ENCODE measurements around the gene ANKMY2. TPM values are rescaled to one million over a fixed set of nuclear protein-coding genes. Genes with fewer than 3 reads are reported as not detected.

Gene ANKMY2
- total RNA-seq, 2 experiments from 2014 or later = 3.3 to 5.1 TPM

- ChIA-PET CTCF (no interaction called here), POLR2A (no interaction called here)
Measured at GRCh38 chr7:16638282-16639280, 7.0 kb downstream of the ANKMY2 start.

GRCh38 chr7:16637379-16637778, 8.2 kb downstream of the ANKMY2 start:
- TF ChIP-seq CTCF (IDR thresholded peaks at IDR 0.05) = no peak
- H3K27me3 Mint-ChIP-seq = no peaks in the 10 kb centered on the region
- Histone ChIP-seq H3K4me3 (ENCODE audit: low read length) (no peak overlapping the region), H3K9me3 (ENCODE audit: control insufficient read depth in 1 of 2, insufficient read depth in 1 of 2, low read length in 2 of 2) (no peaks in the 10 kb centered on the region), H3K4me1 (ENCODE audit: insufficient read depth, low read length) (no peaks in the 10 kb centered on the region), H3K27me3 (ENCODE audit: control insufficient read depth in 1 of 2, insufficient read depth in 2 of 2, low read length in 2 of 2) (no peaks in the 10 kb centered on the region), H3K27ac (ENCODE audit: low read depth in 1 of 2, low read length in 2 of 2) (no peak overlapping the region), H3K36me3 (ENCODE audit: insufficient read depth, low read length) (no peaks in the 10 kb centered on the region)
- ChIA-PET POLR2A (interaction anchor here (0.6 kb wide), 1 partner anchor 359 kb away, joined by 3 read pairs; no protein-coding TSS in a partner anchor), CTCF (no interaction called here)
- peaks cover 34% of the 10 kb centered on the region for H3K36me3 Mint-ChIP-seq (ENCODE audit: low read depth)
- ATAC-seq (ENCODE audit: poor library complexity) = no peak
- no peak for DNase-seq
- peaks cover 10% of the 10 kb centered on the region for H3K4me1 Mint-ChIP-seq (ENCODE audit: low read depth)
- intact Hi-C loops (cut with DNase I, micrococcal nuclease) = no loop called here
- no peak overlapping the region for H3K4me3 Mint-ChIP-seq
- no peaks in the 10 kb centered on the region for H3K9me3 Mint-ChIP-seq
- no peak overlapping the region for H3K27ac Mint-ChIP-seq

More at GRCh38 chr7:16638282-16639280, 7.0 kb downstream of the ANKMY2 start:
- Mint-ChIP-seq H3K36me3 (ENCODE audit: low read depth) (peaks cover 32% of the 10 kb centered on the region), H3K4me3 (no peak overlapping the region), H3K27ac (no peak overlapping the region), H3K9me3 (no peaks in the 10 kb centered on the region), H3K27me3 (no peaks in the 10 kb centered on the region), H3K4me1 (ENCODE audit: low read depth) (peaks cover 20% of the 10 kb centered on the region)
- ATAC-seq (ENCODE audit: poor library complexity) = no peak
- Histone ChIP-seq H3K27me3 (ENCODE audit: control insufficient read depth in 1 of 2, insufficient read depth in 2 of 2, low read length in 2 of 2) (no peaks in the 10 kb centered on the region), H3K4me1 (ENCODE audit: insufficient read depth, low read length) (peaks cover 1% of the 10 kb centered on the region), H3K4me3 (ENCODE audit: low read length) (no peak overlapping the region), H3K9me3 (ENCODE audit: control insufficient read depth in 1 of 2, insufficient read depth in 1 of 2, low read length in 2 of 2) (no peaks in the 10 kb centered on the region), H3K27ac (ENCODE audit: low read depth in 1 of 2, low read length in 2 of 2) (no peak overlapping the region), H3K36me3 (ENCODE audit: insufficient read depth, low read length) (no peaks in the 10 kb centered on the region)
- no peak for DNase-seq
- no peak for TF ChIP-seq CTCF (IDR thresholded peaks at IDR 0.05)
- intact Hi-C loops (cut with DNase I, micrococcal nuclease) = no loop called here

- Mint-ChIP-seq H3K27ac (no peak overlapping the region), H3K4me1 (ENCODE audit: low read depth) (peaks cover 3% of the 10 kb centered on the region), H3K27me3 (no peaks in the 10 kb centered on the region), H3K36me3 (ENCODE audit: low read depth) (peaks cover 39% of the 10 kb centered on the region), H3K9me3 (no peaks in the 10 kb centered on the region), H3K4me3 (no peak overlapping the region)
- Histone ChIP-seq H3K27me3 (ENCODE audit: control insufficient read depth in 1 of 2, insufficient read depth in 2 of 2, low read length in 2 of 2) (no peaks in the 10 kb centered on the region), H3K4me3 (ENCODE audit: low read length) (no peak overlapping the region), H3K27ac (ENCODE audit: low read depth in 1 of 2, low read length in 2 of 2) (no peak overlapping the region), H3K36me3 (ENCODE audit: insufficient read depth, low read length) (no peaks in the 10 kb centered on the region), H3K4me1 (ENCODE audit: insufficient read depth, low read length) (no peaks in the 10 kb centered on the region), H3K9me3 (ENCODE audit: control insufficient read depth in 1 of 2, insufficient read depth in 1 of 2, low read length in 2 of 2) (no peaks in the 10 kb centered on the region)
- ChIA-PET CTCF (interaction anchor here (0.9 kb wide), 1 partner anchor 60 kb away, joined by 3 read pairs; no protein-coding TSS in a partner anchor), POLR2A (interaction anchor here (0.6 to 1.4 kb wide), 2 partner anchors 9 to 359 kb away, joined by 3 to 7 read pairs; partner anchors contain the start of genes ANKMY2 and BZW2)
- TF ChIP-seq CTCF (IDR thresholded peaks at IDR 0.05) = no peak
- no peak for ATAC-seq (ENCODE audit: poor library complexity)
- intact Hi-C loops (cut with DNase I, micrococcal nuclease) = no loop called here
- no peak for DNase-seq
Measured at GRCh38 chr7:16636555-16637101, 8.9 kb downstream of the ANKMY2 start.
